DMS153 (cell line): ENCODE data around the gene PTPRO.

Experiments
- DNase-seq: peaks from one replicate; lab custom pipeline; 2025; lab: John Stamatoyannopoulos, UW

PTPRO gene

GRCh38 chr12:15526033-15526432, 203.7 kb downstream of the PTPRO start:
- no peak for DNase-seq

GRCh38 chr12:15527201-15528080, 205.1 kb downstream of the PTPRO start:
- DNase-seq, result no peak

- no peak for DNase-seq
These were observed 206.4 kb downstream of the PTPRO start for GRCh38 chr12:15528666-15529065.

- no peak for DNase-seq
These were observed 208.1 kb downstream of the PTPRO start for GRCh38 chr12:15530361-15530760.

GRCh38 chr12:15532364-15532977, 210.2 kb downstream of the PTPRO start:
- DNase-seq, result no peak

GRCh38 chr12:15534322-15534721, 212.0 kb downstream of the PTPRO start:
- DNase-seq, result no peak

GRCh38 chr12:15534874-15535273, 212.6 kb downstream of the PTPRO start:
- no peak for DNase-seq

- no peak for DNase-seq
These were observed 213.1 kb downstream of the PTPRO start for GRCh38 chr12:15535352-15535781.

- no peak for DNase-seq
These were observed 214.1 kb downstream of the PTPRO start for GRCh38 chr12:15536446-15536845.

- no peak for DNase-seq
These were observed 216.6 kb downstream of the PTPRO start for GRCh38 chr12:15538881-15539280.

- DNase-seq, result no peak
These were observed 217.7 kb downstream of the PTPRO start for GRCh38 chr12:15540005-15540404.

GRCh38 chr12:15540469-15540872, 218.2 kb downstream of the PTPRO start:
- no peak for DNase-seq

GRCh38 chr12:15541996-15542631, 219.8 kb downstream of the PTPRO start:
- no peak for DNase-seq

GRCh38 chr12:15543347-15543746, 221.0 kb downstream of the PTPRO start:
- no peak for DNase-seq

- DNase-seq, result no peak
These were observed 222.3 kb downstream of the PTPRO start for GRCh38 chr12:15544589-15544988.

- DNase-seq, result no peak
These were observed 223.0 kb downstream of the PTPRO start for GRCh38 chr12:15545334-15545733.

- no peak for DNase-seq
These were observed 223.9 kb downstream of the PTPRO start for GRCh38 chr12:15546102-15546701.

GRCh38 chr12:15547063-15547462, 224.8 kb downstream of the PTPRO start:
- no peak for DNase-seq

GRCh38 chr12:15547691-15548090, 225.4 kb downstream of the PTPRO start:
- no peak for DNase-seq

GRCh38 chr12:15550793-15551192, 228.5 kb downstream of the PTPRO start:
- DNase-seq, result no peak

- DNase-seq, result no peak
These were observed 233.1 kb downstream of the PTPRO start for GRCh38 chr12:15555446-15555845.

GRCh38 chr12:15556411-15557102, 234.2 kb downstream of the PTPRO start:
- DNase-seq, result no peak
